NOMO-1 treated with DMSO at 0.1 percent for 48 hours (cell line): ENCODE measurements around the gene GPR179.
"Not testable (repeated sequence)": the region's sequence is repeated elsewhere in the genome, so short reads cannot be mapped to it uniquely, and the experiment has no call there.

Experiments used
- DNase-seq: peaks from one replicate; lab custom pipeline; 2025; ENCODE audit not compliant: unreplicated experiment; lab: John Stamatoyannopoulos, UW

Gene GPR179

DNA sequence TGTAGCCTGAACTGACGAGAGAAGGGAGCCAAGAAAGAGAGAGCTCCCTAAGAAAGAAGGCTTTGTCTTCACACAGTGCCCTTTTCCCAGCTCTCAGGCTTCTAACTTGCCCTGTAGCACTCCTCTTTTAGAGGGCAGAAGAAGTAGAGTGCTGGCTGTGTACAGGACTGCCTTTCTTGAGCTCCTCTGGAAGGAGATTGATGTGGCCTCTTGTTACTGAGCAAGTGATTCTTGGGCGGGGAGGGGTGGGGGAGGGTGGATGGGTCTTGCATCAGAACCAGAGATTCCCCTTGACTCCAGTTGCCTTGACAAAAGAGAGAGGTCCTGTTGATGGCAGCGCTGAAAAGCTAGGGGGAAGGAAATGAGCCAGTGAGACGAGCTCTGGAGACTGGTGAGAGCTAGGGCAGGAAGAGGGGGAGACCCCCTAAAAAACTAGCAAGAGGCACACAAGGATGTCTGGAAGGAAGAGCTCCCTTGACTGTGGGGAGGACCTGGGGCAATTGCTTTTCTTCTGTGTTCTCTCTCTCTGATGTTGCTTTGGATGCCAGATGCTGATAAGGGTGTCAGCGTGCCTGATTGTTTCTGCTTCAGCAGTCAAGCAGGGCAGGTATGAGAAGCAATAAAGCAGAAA is 18.4 kb downstream of the GPR179 start:
- no peak for DNase-seq

DNA sequence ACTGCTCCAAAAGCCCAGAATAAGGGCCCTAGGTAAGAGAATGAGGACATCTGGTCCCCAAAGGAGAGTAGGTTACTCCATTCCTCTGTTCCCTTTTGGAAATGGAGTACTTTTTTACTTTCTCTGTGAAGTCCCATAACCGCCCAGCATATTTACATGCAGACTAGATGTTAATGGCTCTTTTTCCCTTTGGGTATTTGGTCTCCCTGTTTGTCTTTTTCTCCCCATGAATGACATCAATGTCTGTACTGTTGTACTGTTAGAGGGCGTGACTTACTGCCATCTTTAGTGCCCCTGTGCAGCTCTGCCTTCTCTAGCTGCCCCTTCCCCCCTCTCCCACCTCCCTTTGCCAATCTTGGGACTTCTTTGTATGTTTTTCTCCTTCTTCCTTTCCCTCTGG is 19.0 kb downstream of the GPR179 start:
- no peak for DNase-seq

DNA sequence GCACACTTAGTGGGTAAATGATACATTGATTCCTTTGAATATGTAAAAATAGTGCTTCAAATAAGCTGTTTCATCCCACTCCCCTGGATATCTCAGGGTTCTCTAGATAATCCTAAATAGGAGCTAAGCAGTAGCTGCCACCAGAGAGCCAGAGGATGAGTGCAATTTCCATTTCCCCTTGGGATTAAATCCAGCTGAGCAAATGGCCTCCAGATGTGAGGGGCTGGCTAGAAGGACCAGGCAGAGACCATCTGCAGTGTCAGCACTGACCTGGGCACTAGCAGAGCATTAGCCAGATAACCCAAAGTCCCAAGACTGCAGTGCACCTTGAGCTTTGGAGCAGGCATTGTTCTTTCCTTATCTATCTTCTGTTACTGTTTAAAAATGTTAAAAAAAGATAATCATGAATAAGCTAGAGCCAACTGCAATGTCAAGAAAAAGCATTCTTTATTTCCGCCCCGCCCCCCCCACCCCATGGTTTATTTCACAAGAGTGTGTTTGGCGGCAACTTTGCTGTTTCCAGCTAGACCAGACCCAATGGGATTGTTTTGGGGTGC is 19.5 kb downstream of the GPR179 start:
- DNase-seq, result no peak

DNA sequence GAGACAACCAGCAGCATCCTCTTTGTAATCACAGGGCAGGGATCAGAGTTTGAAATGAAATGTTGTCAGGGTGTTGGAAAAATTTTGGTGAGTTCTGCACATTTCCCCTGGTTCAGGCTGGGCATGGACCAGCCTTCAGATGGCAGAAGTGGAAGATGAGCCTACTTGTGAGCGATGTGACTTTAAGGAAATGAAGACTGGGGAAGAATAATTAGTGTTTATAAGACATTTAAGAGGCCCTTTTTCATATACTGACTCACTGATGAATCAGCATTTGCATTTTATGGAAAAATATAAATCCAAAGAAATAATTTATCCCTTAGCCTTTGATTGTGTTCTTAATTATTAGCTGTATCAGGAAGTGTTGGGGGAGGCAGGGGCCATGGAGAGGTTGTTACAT is 20.9 kb downstream of the GPR179 start:
- no peak for DNase-seq

DNA sequence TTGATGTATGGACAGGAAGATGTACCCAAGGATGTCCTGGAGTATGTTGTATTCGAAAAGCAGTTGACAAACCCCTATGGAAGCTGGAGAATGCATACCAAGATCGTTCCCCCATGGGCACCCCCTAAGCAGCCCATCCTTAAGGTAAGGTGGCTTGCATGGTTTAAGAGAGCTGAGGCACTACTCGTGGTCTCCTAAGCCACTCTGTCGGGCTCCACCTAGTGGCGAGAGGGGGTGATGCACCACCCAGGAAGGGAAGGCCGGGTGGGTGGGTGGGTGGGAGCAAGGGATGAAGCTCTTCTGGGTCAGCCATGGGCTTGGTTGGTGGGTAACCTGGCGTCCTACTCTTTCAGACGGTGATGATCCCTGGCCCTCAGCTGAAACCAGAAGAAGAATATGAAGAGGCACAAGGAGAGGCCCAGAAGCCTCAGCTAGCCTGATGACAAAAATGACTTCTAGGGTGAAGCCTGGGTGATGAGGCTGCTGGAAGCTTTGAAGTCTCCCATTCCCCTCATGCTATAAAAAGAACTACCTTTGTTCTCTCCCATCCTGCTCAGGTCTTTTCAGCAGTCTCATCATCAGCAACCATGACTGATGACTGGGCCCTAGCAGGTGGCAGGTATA is 21.5 kb downstream of the GPR179 start:
- no peak for DNase-seq

DNA sequence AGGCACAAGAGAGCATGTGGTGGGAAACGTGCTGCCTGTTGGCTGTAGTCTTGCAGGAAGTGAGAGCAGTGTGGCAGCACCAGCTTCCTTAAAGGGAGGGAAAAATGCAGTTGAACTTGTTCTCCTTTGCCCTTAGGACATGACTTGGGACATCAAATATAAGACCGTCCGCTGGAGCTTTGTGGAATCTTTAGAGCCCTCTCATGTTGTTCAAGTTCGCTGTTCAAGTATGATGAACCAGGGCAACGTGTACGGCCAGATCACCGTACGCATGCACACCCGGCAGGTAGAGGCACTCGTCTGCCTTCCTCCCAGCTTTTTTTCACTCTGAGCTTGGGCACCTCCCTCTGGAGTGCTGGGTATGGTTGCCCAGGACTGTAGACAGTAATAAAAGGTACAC is 23.3 kb downstream of the GPR179 start:
- no peak for DNase-seq

DNA sequence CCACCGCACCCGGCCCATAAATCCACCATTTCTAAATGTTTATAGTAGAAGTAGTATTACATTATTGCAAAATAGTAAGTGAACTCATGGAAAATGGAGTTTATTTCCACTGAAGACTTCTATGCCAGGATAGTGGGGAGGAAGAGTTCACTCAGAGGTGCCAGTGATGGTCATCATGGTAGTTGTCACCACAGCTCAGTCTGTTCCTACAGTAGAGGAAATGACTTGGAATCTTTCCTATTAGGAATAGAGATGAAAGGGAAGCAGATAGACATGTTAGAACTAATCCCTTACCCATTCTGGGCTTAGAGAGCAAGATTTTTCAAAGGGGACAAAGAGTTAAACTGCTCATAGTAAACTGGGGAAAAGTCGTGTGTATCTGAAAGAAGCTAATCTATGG is 26.7 kb downstream of the GPR179 start:
- DNase-seq, result no peak

DNA sequence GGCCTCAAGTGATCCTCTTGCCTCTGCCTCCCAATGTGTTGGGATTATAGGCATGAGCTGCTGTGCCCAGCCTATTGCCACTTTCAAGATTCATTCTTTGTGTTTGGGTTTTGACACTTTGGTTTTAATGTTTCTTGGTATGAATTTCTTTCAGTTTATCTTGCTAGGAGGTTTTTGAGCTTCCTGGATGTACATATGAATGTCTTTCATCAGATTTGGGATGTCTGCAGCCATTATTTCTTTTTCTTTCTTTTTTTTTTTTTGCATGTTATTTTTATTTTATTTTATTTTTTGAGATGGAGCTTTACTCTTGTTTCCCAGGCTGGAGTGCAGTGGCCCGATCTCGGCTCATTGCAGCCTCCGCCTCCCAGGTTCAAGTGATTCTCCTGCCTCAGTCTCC is 28.3 kb downstream of the GPR179 start:
- no peak for DNase-seq

DNA sequence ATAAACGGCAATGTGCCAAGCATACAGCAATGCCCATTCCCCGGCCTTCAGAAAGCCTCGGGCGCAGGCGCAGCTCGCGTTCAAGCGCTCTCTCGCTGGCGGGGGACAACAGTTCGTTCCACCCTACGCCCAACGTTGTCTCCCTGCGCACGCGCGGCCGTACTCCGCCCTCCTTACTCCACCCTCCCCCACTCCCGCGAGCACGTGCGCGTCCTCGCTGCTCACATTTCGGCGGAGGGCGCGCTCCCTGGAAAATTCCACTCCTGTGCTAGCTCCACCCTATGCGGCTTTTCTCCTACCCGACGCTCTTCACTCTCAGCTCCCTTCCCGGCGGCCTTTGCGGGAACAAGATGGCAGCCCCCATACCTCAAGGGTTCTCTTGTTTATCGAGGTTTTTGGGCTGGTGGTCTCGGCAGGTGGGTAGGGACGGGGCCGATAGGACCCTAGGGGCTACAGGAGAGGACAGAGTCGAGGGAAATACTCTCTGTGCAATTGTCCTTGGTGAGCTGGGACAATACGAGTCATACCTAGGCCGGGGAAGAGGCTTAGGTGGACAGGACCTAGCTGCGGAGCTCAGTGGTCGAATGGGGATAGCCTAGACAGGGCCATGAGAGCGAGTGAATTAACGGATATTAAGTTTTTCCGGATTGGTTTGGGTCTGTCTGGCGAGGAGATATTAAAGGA is 46.8 kb downstream of the GPR179 start, which contains the start of gene MRPL45:
Gene MRPL45, plus strand, starts transcription at position 335 of the 684 bp plus-strand sequence. Its CDS starts 16 bp downstream, at position 351.
- peak; percentile 94 for DNase-seq

DNA sequence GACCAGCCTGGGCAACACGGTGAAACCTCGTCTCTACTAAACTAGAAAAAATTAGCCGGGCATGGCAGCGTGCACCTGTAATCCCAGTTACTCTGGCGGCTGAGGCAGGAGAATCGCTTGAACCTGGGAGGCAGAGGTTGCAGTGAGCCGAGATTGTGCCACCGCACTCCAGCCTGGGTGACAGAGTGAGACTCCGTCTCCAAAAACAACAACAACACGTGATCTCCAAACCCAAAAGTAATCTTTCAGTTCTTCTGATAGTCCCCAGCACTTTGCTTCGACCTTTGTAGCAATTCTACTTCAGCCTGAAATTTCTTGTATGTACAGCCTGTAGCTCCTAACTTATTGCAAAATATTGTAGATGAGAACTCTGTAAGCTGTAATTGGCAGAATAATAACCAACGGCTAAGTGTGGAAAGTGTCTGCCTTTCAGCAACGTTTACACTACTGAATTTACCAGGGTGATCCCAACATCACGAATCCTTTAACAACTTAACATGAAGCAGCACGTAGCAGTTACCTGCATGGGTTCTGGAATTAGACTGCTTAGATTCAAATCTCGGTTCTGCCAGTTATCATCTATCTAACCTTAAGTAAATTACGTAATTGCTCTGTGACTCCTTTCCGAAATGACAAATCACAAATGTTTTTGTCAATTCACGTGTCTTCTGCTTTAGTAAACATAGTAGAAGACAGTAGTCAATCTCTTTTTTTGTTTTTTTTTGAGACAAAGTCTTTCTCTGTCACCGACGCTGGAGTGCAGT is 48.0 kb downstream of the GPR179 start:
- peak; percentile 49 for DNase-seq

DNA sequence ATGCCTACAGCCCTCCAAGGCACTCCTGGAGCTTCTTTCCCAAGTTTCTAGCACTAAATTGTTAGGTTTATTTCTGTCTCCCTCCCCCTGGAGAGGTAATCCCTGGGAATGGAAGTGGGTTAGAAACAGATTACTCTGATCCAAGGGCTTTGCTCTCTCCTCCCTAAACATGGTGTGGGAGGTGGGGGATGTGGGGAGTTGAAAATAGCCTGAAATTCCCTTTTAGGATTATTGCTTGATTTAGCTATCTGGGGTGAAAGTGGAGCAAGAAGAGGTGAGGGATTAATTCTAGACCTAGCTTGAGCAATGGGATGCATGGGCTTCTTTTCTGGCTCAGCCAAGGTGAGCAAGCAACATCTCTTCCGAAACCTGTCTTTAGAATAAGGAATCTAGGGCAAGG is 54.0 kb downstream of the GPR179 start:
- not testable (repeated sequence) for DNase-seq

DNA sequence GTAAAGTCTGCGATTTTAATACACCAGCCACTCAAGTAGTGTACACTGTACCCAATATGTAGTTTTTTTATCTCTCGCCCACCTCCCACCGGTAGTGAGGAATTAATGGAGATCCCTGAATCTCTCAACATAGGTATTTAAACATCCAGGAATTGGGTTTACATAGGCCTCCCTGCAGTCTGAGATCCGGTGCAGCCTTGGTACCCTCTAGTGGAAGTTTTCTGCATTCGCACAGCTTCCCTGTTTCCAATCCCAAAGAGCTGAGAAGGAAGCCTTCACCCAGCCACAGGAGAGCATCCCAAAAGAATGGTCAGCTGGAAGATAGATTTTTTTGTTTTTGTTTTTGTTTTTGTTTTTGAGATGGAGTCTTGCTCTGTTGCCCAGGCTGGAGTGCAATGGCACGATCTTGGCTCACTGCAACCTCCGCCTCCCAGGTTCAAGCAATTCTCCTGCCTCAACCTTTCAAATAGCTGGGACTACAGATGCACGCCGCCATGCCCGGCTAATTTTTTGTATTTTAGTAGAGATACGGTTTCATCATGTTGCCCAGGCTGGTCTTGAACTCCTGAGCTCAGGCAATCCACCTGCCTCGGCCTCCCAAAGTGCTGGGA is 55.4 kb downstream of the GPR179 start:
- not testable (repeated sequence) for DNase-seq

DNA sequence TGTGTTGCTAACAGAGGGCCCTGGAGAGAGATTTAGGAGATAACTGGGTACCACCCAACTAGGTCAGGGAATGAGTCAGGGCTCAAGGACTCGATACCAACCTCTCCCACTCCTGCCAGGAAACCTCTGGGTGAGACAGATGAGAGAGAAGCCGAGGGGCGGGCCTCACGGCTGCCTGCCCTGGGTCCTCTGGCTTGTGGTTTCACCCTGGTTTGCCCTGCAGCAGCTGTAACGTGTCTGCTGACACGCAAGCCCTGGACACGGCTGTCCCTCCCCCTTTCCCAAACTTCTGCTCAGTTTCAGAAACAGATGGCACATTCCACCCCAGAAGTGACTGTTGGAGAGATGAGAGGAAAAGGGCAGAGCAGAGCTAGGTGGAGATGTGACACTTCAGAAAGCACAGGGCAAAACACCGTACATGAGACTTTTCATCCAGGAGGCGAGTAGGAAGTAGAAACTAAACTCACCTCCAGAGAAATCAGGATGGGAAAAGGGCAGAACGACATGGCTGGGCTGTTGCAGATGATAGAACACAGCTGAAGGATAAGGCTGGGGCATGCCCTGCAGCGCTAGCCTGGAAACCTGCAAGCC is 57.2 kb downstream of the GPR179 start:
- not testable (repeated sequence) for DNase-seq

DNA sequence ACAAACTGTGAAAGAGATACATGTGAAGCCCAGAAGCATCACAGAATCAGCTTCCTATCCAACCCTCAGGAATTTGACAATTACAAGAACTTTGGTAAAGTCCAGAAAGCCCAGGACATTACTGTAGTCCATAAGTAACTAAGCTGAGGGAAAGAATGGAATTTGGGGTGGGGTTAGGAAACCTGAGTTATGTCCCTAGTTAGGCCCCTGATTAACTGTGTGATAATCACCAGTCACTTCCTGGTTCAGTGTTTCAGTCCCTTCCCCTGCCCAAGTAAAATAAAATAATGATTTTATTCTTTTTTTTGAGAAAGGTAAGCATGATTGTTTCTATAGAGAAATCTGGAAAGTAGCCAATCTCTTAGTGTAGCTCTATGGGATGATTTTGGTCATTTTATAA is 57.8 kb downstream of the GPR179 start:
- not testable (repeated sequence) for DNase-seq
